Activated CD8-positive, alpha-beta T cell treated with anti-CD3 and anti-CD28 coated beads, Interleukin-2, amount 10 ng/mL, durations not matched to agents 7 days and 5 days (primary cell): ENCODE results near the gene RAB11A. TPM values are rescaled to one million over a fixed set of nuclear protein-coding genes. Genes with fewer than 3 reads are reported as not detected.
A peak's percentile ranks its signal among the peaks of the same experiment; 100 is the strongest.

ENCODE experiments used
- ATAC-seq: fragments of 150-1000 bp; cut with Tn5 transposase; one replicate; pipeline ENCODE4 v1.10.0; 2021; ENCODE audit warnings: moderate library complexity
- CTCF ChIA-PET: fragments of 350-600 bp; sonication (Branson Sonifier 250); formaldehyde crosslinking; loops from one replicate; lab custom pipeline; 2021; ENCODE audit warnings: antibody characterized with exemption; lab: Charles Lee
- POLR2A ChIA-PET: fragments of 350-600 bp; sonication (Branson Sonifier 250); formaldehyde crosslinking; loops from one replicate; lab custom pipeline; 2021; ENCODE audit warnings: antibody characterized with exemption; lab: Charles Lee
- DNase-seq: peaks from one replicate; pipeline ENCODE4 v3.0.0-alpha.2; 2020
- H3K27ac Mint-ChIP-seq: one replicate; pipeline ENCODE4 v1.8.0; 2021; ENCODE audit warnings: mild to moderate bottlenecking, mixed read lengths
- H3K27me3 Mint-ChIP-seq: one replicate; pipeline ENCODE4 v1.8.0; 2021; ENCODE audit warnings: low read depth, mixed read lengths
- H3K36me3 Mint-ChIP-seq: one replicate; pipeline ENCODE4 v1.8.0; 2021; ENCODE audit warnings: low read depth, mixed read lengths
- H3K4me1 Mint-ChIP-seq: one replicate; pipeline ENCODE4 v1.8.0; 2021; ENCODE audit warnings: low read depth, mixed read lengths
- H3K4me3 Mint-ChIP-seq: one replicate; pipeline ENCODE4 v1.8.0; 2021; ENCODE audit warnings: mild to moderate bottlenecking, mixed read lengths
- H3K9me3 Mint-ChIP-seq: one replicate; pipeline ENCODE4 v1.8.0; 2022; ENCODE audit warnings: mixed read lengths; ENCODE audit not compliant: insufficient read depth
- total RNA-seq, 2 experiments: library from RNA; stranded (reverse); gene quantifications; one replicate each; pipeline ENCODE4 v1.2.3, GENCODE V29; 2021

The RAB11A gene
- total RNA-seq, 2 experiments from 2014 or later: 163 to 168 TPM

DNA sequence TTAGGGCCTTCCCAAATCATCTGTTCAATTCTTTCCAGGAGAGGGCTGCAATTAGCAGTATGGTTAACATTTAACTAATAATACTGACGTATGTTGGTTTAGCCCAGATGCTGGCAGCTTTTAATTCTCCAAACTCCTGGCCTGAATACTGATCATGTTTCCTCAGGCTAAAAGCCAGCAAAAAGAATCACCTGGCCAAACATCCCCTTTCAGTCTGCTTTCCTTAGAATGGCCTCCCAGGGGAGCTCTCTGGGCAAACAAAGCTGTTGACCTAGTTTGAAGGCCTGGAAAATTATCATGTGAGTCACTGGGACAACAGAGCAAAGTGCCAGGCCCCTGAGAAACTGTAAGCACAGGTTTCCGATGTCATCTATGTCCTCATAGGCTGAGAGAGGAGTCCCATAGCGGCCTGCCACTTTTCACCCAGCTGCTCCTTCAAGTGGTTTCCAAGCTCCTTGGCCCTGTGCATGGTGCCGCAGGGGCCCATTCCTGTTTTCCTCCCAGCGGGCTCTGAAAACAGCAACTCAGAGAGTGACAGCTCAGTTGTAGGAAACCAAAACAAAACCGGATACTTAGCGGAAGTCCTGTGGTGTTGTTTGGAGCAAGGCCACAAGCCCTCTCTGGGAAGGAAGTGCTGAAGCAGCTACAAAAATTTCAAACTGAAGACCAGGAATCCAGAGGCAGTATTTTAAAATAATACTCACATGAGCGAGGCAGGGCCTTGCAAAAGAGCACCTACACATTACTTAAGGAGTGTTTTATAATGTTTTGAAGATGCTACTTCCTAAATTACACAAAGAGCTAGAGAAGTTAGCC is 36.5 kb upstream of the RAB11A start:
- peak; percentile 77 for ATAC-seq
- H3K27me3 Mint-ChIP-seq: no peaks in the 10 kb centered on the region
- ChIA-PET POLR2A (interaction anchor here (1.0 to 4.2 kb wide), 6 partner anchors 9 to 46 kb away, joined by 3 to 63 read pairs (median 10); partner anchors contain the start of genes DENND4A and RAB11A), CTCF (interaction anchor here (0.6 to 5.7 kb wide), 17 partner anchors 10 to 222 kb away, joined by 3 to 68 read pairs (median 4); partner anchors contain the start of genes DENND4A, INTS14 and RAB11A)
- peak; percentile 72 for DNase-seq
- peaks cover 62% of the 10 kb centered on the region for H3K4me1 Mint-ChIP-seq
- no peaks in the 10 kb centered on the region for H3K9me3 Mint-ChIP-seq
- peak overlapping the region; percentile 67 for H3K4me3 Mint-ChIP-seq
- H3K27ac Mint-ChIP-seq: peak overlapping the region; percentile 95
- peaks cover 5% of the 10 kb centered on the region for H3K36me3 Mint-ChIP-seq

DNA sequence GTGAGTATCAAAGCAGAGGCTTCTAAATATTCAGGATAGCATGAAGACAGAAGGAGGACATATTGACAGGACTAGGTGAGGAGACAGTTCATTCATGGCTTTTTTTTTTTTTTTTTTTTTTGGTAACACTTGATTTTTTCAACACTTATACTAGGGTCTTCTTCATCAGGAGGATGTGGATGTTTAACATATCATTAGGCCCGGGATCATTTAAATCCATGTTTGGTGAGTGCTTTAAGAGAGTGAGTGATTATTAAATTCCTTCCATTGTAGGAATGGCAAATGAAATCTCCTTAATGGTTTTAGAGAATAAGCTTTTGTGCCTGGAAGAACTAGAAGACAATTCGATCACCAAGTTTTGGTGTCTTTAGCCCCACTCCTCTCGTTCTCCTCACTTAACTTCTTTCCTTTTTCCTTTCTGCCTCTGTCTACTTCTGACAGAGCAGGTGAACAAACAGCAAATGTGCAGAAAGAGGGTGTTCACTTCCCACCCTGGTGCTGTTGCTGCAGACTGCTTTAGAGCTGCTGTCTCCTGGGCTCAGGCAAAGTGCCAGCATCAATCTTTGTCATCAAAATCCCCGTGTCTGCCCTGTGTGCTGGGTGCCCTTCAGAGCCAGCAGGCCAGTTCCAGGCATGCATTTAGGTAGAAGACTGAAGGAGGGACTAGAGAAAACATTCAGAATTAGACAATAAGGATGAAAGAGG is 35.6 kb upstream of the RAB11A start:
- H3K27ac Mint-ChIP-seq: peak overlapping the region; percentile 95
- ChIA-PET POLR2A (interaction anchor here (0.5 to 4.2 kb wide), 5 partner anchors 10 to 149 kb away, joined by 3 to 63 read pairs (median 13); partner anchors contain the start of genes DENND4A and RAB11A), CTCF (interaction anchor here (0.6 to 5.7 kb wide), 10 partner anchors 9 to 195 kb away, joined by 3 to 68 read pairs (median 4); partner anchors contain the start of gene DENND4A)
- no peaks in the 10 kb centered on the region for H3K9me3 Mint-ChIP-seq
- H3K27me3 Mint-ChIP-seq: no peaks in the 10 kb centered on the region
- no peak for DNase-seq
- peak overlapping the region; percentile 67 for H3K4me3 Mint-ChIP-seq
- H3K4me1 Mint-ChIP-seq: peaks cover 54% of the 10 kb centered on the region
- no peak for ATAC-seq
- no peaks in the 10 kb centered on the region for H3K36me3 Mint-ChIP-seq

DNA sequence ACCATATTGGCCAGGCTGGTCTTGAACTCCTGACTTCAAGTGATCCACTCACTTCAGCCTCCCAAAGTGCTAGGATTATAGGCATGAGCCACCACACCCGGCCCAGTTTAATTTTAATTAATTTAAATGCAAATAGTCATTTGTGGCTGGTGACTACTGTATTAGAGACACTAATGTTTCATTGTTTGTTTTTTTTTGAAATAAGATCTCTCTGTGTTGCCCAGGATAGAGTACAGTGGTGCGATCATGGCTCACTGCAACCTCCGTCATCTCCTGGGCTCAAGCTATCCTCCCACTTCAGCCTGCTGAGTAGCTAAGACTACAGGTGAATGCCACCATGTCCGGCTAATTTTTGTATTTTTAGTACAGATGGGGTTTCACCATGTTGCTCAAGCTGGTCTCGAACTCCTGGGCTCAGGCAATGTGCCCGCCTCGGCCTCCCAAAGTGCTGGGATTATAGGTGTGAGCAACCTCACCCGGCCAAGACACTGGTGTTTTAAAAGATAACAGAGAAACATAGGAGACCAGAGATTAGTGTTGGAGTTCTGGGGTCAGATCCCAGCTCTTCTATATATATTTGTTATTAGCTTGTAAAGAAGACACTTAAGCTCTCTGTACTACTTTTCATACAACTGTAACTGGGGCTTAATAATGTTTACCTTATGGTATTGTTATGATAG is 34.5 kb upstream of the RAB11A start:
- ATAC-seq: no peak
- Mint-ChIP-seq H3K27ac (peak overlapping the region; percentile 25), H3K4me1 (peaks cover 44% of the 10 kb centered on the region), H3K27me3 (no peaks in the 10 kb centered on the region), H3K36me3 (no peaks in the 10 kb centered on the region), H3K9me3 (no peaks in the 10 kb centered on the region), H3K4me3 (no peak overlapping the region)
- ChIA-PET POLR2A (interaction anchor here (1.2 to 4.2 kb wide), 2 partner anchors 35 to 43 kb away, joined by 3 to 63 read pairs; partner anchors contain the start of genes DENND4A and RAB11A), CTCF (interaction anchor here (0.5 to 5.7 kb wide), 10 partner anchors 13 to 197 kb away, joined by 3 to 68 read pairs (median 5); partner anchors contain the start of gene DENND4A)
- no peak for DNase-seq

DNA sequence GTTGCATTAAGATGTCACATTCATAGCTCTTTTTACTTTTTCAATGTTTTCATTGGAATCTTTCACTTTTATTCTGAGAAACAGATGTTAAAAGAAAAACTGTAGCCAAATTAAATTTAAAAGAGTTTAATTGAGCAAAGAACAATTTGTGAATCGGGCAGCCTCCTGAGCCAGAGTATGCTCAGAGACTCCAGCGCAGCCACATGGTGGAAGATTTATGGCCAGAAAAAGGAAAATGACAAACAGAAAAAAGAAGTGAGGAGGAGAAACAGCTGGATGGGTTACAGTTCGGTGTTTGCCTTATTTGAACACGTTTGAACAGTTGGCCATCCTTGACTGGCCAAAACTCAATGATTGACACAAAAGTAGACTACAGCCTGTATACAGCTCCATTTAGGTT is 33.8 kb upstream of the RAB11A start:
- peaks cover 41% of the 10 kb centered on the region for H3K4me1 Mint-ChIP-seq
- ATAC-seq: no peak
- ChIA-PET POLR2A (interaction anchor here (1.2 to 4.2 kb wide), 2 partner anchors 34 to 43 kb away, joined by 3 to 63 read pairs; partner anchors contain the start of genes DENND4A and RAB11A), CTCF (interaction anchor here (0.6 to 5.7 kb wide), 9 partner anchors 14 to 198 kb away, joined by 3 to 68 read pairs (median 5); partner anchors contain the start of gene DENND4A)
- H3K36me3 Mint-ChIP-seq: no peaks in the 10 kb centered on the region
- H3K4me3 Mint-ChIP-seq: no peak overlapping the region
- no peak for DNase-seq
- H3K27me3 Mint-ChIP-seq: no peaks in the 10 kb centered on the region
- no peak overlapping the region for H3K27ac Mint-ChIP-seq
- no peaks in the 10 kb centered on the region for H3K9me3 Mint-ChIP-seq

DNA sequence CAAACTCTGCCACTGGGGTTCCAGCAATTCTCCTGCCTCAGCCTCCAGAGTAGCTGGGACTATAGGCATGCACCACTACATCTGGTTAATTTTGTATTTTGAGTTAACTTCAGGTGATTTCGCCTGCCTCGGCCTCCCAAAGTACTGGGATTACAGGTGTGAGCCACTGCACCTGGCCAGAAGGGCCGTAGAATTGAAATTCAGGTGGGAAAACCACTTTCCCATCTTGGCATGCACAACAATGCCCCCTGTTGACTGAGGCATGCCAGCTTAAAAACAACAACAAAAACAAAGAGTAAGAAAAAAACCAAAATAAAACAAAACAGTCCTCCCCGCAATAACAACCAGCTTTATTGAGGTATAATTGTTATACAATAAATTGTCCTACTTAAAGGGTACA is 32.6 kb upstream of the RAB11A start:
- H3K4me1 Mint-ChIP-seq: peaks cover 32% of the 10 kb centered on the region
- H3K27ac Mint-ChIP-seq: no peak overlapping the region
- no peak overlapping the region for H3K4me3 Mint-ChIP-seq
- ATAC-seq (no peak), DNase-seq (no peak)
- H3K36me3 Mint-ChIP-seq: no peaks in the 10 kb centered on the region
- no peaks in the 10 kb centered on the region for H3K27me3 Mint-ChIP-seq
- ChIA-PET CTCF (interaction anchor here (0.7 to 5.7 kb wide), 13 partner anchors 14 to 1354 kb away, joined by 3 to 68 read pairs (median 4); no protein-coding TSS in a partner anchor), POLR2A (interaction anchor here (0.8 to 1.0 kb wide), 2 partner anchors 45 to 46 kb away, joined by 3 to 5 read pairs; partner anchors contain the start of gene DENND4A)
- no peaks in the 10 kb centered on the region for H3K9me3 Mint-ChIP-seq

DNA sequence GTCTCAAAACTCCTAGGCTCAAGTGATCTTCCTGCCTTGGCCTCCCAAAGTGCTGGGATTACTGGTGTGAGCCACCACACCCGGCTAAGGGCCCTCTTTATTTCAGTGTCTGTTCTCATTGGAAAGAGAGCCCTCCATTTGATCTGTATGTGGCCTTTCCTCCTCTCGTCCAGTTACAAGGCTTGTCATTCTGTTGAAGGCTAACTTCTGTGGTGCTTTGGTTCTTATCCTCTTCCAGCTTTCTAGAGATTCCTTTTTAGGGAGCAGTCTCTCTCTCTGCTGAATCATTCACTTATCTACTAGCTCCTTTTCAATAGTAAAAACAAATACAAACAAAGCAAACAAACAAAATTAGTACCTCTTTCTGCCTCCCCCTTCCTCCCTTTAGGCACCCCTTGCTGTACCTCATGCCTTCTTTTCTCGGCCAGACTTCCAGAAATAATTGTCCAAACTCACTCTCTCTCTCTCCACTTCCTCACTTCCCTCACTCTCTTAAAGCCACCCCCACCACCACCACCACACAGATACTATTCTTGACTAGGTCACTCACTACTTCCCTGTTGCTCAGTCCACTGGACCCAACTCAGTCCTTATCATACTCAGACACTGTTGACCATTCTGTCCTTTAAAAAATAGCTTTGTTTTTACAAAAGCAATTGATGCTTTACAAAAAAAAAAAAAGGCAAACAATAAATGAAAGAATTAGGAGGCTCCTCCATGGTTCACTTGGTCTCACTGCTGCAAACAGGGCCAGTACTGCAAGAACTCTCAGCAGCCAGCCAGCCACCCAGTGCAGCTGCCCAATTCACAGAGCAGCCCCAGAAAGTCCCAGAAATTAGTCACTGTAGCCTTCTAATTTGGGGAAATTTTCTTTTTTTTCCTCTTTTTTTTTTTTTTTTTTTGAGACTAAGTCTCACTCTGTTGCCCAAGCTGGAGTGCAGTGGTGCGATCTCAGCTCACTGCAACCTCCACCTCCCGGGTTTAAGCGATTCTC is 31.7 kb upstream of the RAB11A start:
- no peak overlapping the region for H3K4me3 Mint-ChIP-seq
- no peaks in the 10 kb centered on the region for H3K27me3 Mint-ChIP-seq
- H3K4me1 Mint-ChIP-seq: peaks cover 22% of the 10 kb centered on the region
- H3K27ac Mint-ChIP-seq: no peak overlapping the region
- no peaks in the 10 kb centered on the region for H3K36me3 Mint-ChIP-seq
- POLR2A ChIA-PET: interaction anchor here (0.6 to 1.0 kb wide), 2 partner anchors 17 to 46 kb away, joined by 3 read pairs; partner anchors contain the start of gene DENND4A
- ATAC-seq (no peak), DNase-seq (no peak)
- CTCF ChIA-PET: interaction anchor here (0.6 to 5.7 kb wide), 14 partner anchors 8 to 200 kb away, joined by 3 to 68 read pairs (median 4); no protein-coding TSS in a partner anchor
- no peaks in the 10 kb centered on the region for H3K9me3 Mint-ChIP-seq

DNA sequence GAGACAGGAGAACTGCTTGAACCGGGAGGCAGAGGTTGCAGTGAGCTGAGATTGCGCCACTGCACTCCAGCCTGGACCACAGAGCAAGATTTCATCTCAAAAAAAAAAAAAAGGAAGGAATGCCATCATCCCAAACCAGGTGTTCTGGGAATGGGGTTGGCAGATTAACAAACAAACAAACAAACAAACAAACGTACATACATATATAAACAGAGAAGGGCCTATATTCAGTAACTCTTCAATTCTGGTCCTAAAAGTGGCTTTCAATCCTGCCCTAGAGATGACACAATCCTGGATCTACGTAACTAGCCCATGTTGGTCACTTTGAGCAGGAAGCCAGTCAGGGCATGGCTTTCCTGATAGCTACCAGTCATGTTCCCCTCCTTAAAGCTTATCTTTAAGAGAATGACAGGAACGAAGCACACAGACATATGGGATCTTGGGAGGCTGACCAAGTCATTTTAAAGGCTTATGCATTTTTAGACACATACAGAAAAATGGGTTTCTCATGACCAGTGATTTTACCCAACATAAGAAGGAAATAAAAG is 29.9 kb upstream of the RAB11A start:
- Mint-ChIP-seq H3K27ac (no peak overlapping the region), H3K4me3 (no peak overlapping the region), H3K9me3 (no peaks in the 10 kb centered on the region), H3K36me3 (no peaks in the 10 kb centered on the region), H3K4me1 (peaks cover 6% of the 10 kb centered on the region), H3K27me3 (no peaks in the 10 kb centered on the region)
- CTCF ChIA-PET: interaction anchor here (1.0 to 1.2 kb wide), 2 partner anchors 23 to 38 kb away, joined by 3 to 4 read pairs; no protein-coding TSS in a partner anchor
- POLR2A ChIA-PET: interaction anchor here (1.1 kb wide), 1 partner anchor 47 kb away, joined by 3 read pairs; no protein-coding TSS in a partner anchor
- ATAC-seq (no peak), DNase-seq (no peak)

DNA sequence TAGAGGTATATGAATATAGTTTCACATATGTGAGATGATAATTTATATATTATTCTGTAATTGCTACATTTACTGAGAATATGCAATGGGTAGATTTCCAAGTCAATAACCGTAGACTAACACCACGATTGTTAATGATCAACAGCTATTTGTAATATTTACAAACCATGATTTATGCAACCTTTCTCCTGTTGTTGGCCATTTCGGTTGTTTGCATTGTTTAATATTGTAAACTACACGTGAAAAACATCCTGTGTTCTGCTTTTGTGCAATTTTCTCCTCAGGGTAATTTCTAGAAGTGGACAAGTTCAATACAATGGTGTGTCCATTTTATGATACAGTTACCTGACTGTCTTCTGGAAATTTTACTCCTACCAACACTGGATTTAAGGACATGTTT is 29.3 kb upstream of the RAB11A start:
- no peak for DNase-seq
- CTCF ChIA-PET: interaction anchor here (1.0 to 1.2 kb wide), 2 partner anchors 23 to 38 kb away, joined by 3 to 4 read pairs; no protein-coding TSS in a partner anchor
- Mint-ChIP-seq H3K27ac (no peak overlapping the region), H3K27me3 (no peaks in the 10 kb centered on the region), H3K4me3 (no peak overlapping the region), H3K9me3 (no peaks in the 10 kb centered on the region), H3K4me1 (peaks cover 6% of the 10 kb centered on the region), H3K36me3 (no peaks in the 10 kb centered on the region)
- no peak for ATAC-seq
- POLR2A ChIA-PET: interaction anchor here (1.1 kb wide), 1 partner anchor 47 kb away, joined by 3 read pairs; no protein-coding TSS in a partner anchor

DNA sequence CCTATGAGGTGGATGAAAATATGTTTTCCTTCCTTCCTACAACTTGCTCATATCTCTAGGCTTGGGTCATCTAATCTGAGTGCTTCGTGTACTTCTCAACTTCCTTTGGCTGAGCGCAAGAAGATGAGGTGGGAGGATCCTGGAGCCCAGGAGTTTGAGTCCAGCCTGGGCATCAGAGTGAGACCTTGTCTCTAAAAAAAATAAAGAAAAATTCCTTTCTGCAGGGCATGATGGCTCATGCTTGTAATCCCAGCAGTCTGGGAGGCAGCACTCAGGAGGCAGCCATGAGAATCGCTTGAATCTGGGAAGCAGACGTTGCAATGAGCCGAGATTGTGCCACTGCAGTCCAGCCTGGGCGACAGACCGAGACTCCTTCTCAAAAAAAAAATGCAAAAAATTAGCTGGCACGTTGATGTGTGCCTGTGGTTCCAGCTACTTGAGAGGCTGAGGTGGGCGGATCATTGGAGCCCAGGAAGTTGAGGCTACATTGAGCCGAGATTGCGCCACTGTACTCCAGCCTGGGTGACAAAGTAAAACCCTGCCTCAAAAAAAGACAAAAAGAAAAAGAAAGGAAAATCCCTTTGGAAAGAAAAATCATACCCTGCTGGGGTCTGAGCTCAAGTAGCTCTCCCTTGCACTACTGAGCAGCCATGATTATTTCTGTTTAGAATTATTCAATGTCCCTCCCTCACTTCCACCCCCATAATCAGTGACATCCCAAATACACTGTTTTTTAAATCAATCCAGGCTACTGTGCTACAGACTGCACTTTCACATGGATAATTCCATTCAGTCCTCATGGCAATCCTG is 28.0 kb upstream of the RAB11A start:
- no peaks in the 10 kb centered on the region for H3K9me3 Mint-ChIP-seq
- CTCF ChIA-PET: interaction anchor here (0.7 to 2.2 kb wide), 5 partner anchors 10 to 37 kb away, joined by 3 to 6 read pairs (median 4); partner anchors contain the start of gene RAB11A
- H3K27me3 Mint-ChIP-seq: peaks cover 7% of the 10 kb centered on the region
- H3K4me3 Mint-ChIP-seq: no peak overlapping the region
- DNase-seq (no peak), ATAC-seq (no peak)
- POLR2A ChIA-PET: no interaction called here
- H3K4me1 Mint-ChIP-seq: peaks cover 3% of the 10 kb centered on the region
- no peaks in the 10 kb centered on the region for H3K36me3 Mint-ChIP-seq
- no peak overlapping the region for H3K27ac Mint-ChIP-seq
